ENCODE data around the gene MYO7B. TPM values are rescaled to one million over a fixed set of nuclear protein-coding genes. Genes with fewer than 3 reads are reported as not detected.

MYO7B gene
- total and polyA plus RNA-seq, 4 donors, result 0.51 to 4.7 (median 1.9) TPM

DNA sequence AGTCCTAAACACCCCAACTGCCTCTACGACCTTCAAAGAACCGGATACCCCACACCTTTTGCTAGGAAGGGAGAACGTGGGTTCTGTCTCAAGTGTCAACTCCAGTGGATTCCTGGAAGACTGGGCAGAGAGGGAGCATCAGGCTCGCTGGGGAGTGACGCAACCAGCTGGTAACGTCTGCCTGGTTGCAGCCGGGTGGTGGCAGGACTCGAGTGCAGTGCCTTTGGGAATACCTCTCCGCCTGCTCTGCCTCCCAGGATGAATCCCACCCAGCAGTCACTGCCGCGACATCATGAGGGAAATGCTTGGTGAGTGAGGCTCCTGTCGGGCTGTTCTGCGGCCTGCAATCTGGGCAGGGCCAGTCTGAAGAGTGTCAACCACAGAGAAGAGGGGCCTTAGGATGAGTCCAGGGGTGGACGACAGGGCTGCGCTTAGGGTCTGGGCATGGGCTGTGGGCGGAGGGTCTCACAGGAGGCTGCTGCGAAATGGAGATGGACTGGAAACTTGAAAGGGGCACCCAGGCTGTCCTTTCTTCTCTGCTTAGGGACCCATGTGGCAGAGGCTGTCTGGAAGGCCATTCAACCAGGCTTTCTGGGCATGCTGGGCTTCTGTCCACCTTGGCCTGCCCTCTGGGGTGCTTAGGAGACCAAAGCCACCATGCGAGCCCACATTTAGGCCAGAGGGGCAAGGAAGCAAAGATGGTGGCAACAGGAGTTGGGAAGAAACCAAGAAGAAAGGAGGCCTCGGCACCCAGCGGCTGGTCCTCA, 123.3 kb downstream of the MYO7B start:
- Histone ChIP-seq H3K27me3 (ENCODE audit: control insufficient read depth in 3 of 3, insufficient read depth in 3 of 3, low read length in 2 of 3) (peaks cover 0 to 9% (median 4%) of the 10 kb centered on the region in 3 donors), H3K36me3 (ENCODE audit: control insufficient read depth in 4 of 4, insufficient read depth in 4 of 4, low read length in 4 of 4) (peaks cover 0 to 16% (median 0%) of the 10 kb centered on the region in 4 donors), H3K4me1 (ENCODE audit: control insufficient read depth in 5 of 5, insufficient read depth in 5 of 5, low read length in 5 of 5) (peaks cover 0 to 51% (median 0%) of the 10 kb centered on the region in 5 donors), H3K27ac (ENCODE audit: low read depth in 1 of 2, low read length in 1 of 2) (peak overlapping the region; percentile 87 to 91), H3K9ac (ENCODE audit: insufficient read depth in 1 of 2, low read length in 2 of 2) (no peak overlapping the region), H3K9me3 (ENCODE audit: control insufficient read depth in 4 of 4, insufficient read depth in 3 of 4, low read length in 3 of 4) (peaks cover 0 to 2% (median 0%) of the 10 kb centered on the region in 4 donors), H3K4me3 (no peak overlapping the region)
- DNase-seq (no peak), ATAC-seq (ENCODE audit: insufficient read depth, low FRiP score) (no peak)
- TF ChIP-seq, protein P1, sequence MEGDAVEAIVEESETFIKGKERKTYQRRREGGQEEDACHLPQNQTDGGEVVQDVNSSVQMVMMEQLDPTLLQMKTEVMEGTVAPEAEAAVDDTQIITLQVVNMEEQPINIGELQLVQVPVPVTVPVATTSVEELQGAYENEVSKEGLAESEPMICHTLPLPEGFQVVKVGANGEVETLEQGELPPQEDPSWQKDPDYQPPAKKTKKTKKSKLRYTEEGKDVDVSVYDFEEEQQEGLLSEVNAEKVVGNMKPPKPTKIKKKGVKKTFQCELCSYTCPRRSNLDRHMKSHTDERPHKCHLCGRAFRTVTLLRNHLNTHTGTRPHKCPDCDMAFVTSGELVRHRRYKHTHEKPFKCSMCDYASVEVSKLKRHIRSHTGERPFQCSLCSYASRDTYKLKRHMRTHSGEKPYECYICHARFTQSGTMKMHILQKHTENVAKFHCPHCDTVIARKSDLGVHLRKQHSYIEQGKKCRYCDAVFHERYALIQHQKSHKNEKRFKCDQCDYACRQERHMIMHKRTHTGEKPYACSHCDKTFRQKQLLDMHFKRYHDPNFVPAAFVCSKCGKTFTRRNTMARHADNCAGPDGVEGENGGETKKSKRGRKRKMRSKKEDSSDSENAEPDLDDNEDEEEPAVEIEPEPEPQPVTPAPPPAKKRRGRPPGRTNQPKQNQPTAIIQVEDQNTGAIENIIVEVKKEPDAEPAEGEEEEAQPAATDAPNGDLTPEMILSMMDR (IDR thresholded peaks at IDR 0.05; ENCODE audit: control extremely low read depth, extremely low read depth), result no peak
- WGBS, 2 donors, result 78 to 80% methylated on average over 20 of the region's 20 CpGs

DNA sequence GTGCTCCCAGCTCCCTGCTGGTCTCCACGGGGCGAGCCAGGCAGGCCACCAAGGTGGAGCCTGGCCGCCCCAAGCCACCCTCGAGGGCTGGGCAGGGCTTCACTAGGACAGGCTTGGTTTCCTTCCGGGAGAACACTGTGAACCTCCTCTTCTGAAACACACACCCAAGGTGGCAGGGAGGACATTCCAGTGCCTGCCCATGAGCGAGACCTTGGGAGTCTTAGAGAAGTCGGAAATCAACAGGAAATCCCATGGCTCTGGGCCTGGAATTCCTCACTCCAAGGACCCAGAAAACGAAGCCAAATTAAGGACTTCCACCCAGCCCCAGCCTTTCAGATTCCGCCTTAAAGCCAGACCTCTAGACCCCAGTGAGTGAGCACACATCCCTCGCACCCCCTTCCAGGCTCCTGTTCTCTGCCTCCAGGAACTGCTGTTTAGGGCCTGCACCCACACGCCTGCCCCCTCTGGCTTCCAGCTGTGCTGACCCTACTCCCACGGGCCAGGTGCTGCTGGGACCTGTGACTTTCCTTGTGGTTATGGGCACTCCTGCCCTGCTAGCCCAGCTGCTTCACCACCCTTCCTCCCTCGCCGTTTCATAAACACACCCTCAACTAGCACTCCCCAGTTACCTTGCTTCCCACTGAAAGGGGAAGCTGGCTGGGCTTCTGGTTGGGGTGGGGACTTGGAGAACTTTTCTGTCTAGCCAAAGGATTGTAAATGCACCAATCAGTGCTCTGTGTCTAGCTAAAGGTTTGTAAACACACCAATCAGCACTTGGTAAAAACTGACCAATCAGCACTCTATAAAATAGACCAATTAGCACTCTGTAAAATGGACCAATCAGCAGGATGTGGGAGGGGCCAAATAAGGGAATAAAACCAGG, 124.2 kb downstream of the MYO7B start:
- TF ChIP-seq, protein P1 (IDR thresholded peaks at IDR 0.05; ENCODE audit: control extremely low read depth, extremely low read depth), result no peak
- H3K9ac ChIP-seq (ENCODE audit: insufficient read depth in 1 of 2, low read length in 2 of 2), result no peak overlapping the region
- DNase-seq (no peak), ATAC-seq (ENCODE audit: insufficient read depth, low FRiP score) (peak; percentile 50)
- H3K4me1 ChIP-seq (ENCODE audit: control insufficient read depth in 5 of 5, insufficient read depth in 5 of 5, low read length in 5 of 5), result peaks cover 0 to 56% (median 0%) of the 10 kb centered on the region in 5 donors
- H3K27me3 ChIP-seq (ENCODE audit: control insufficient read depth in 3 of 3, insufficient read depth in 3 of 3, low read length in 2 of 3), result peaks cover 0 to 13% (median 9%) of the 10 kb centered on the region in 3 donors
- H3K4me3 ChIP-seq, result no peak overlapping the region
- 58 to 62% methylated on average over 14 of the region's 14 CpGs for WGBS, 2 donors
- peak overlapping the region; percentile 87 to 91 for H3K27ac ChIP-seq (ENCODE audit: low read depth in 1 of 2, low read length in 1 of 2)
- H3K9me3 ChIP-seq (ENCODE audit: control insufficient read depth in 4 of 4, insufficient read depth in 3 of 4, low read length in 3 of 4), result peaks cover 0 to 2% (median 0%) of the 10 kb centered on the region in 4 donors
- H3K36me3 ChIP-seq (ENCODE audit: control insufficient read depth in 4 of 4, insufficient read depth in 4 of 4, low read length in 4 of 4), result peaks cover 0 to 10% (median 0%) of the 10 kb centered on the region in 4 donors

DNA sequence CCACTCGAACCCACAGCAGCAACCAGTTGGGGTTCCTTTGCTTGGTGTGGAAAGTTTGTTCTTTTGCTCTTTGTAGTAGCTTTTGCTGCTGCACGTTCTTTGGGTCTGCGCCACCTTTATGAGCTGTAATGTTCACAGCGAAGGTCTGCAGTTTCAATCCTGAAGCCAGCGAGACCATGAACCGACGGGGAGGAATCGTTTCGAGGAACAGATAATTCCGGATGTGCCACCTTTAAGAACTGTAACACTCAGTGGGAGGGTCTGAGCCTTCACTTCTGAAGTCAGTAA, 124.8 kb downstream of the MYO7B start:
- ATAC-seq (ENCODE audit: insufficient read depth, low FRiP score) (no peak), DNase-seq (no peak)
- Histone ChIP-seq H3K36me3 (ENCODE audit: control insufficient read depth in 4 of 4, insufficient read depth in 4 of 4, low read length in 4 of 4) (peaks cover 0 to 7% (median 0%) of the 10 kb centered on the region in 4 donors), H3K9ac (ENCODE audit: insufficient read depth in 1 of 2, low read length in 2 of 2) (no peak overlapping the region), H3K9me3 (ENCODE audit: control insufficient read depth in 4 of 4, insufficient read depth in 3 of 4, low read length in 3 of 4) (peaks cover 0 to 2% (median 0%) of the 10 kb centered on the region in 4 donors), H3K27me3 (ENCODE audit: control insufficient read depth in 3 of 3, insufficient read depth in 3 of 3, low read length in 2 of 3) (peaks cover 0 to 16% (median 13%) of the 10 kb centered on the region in 3 donors), H3K27ac (ENCODE audit: low read depth in 1 of 2, low read length in 1 of 2) (peak overlapping the region; percentile 79 to 84), H3K4me1 (ENCODE audit: control insufficient read depth in 5 of 5, insufficient read depth in 5 of 5, low read length in 5 of 5) (peaks cover 0 to 54% (median 0%) of the 10 kb centered on the region in 5 donors), H3K4me3 (no peak overlapping the region)
- TF ChIP-seq, protein P1 (IDR thresholded peaks at IDR 0.05; ENCODE audit: control extremely low read depth, extremely low read depth), result no peak
- WGBS, 2 donors, result 91 to 96% methylated on average over 10 of the region's 10 CpGs
